Vagina (tissue), 2 donors: ENCODE data around the gene NANOS3.

Experiments used
- CTCF ChIP-seq, 3 experiments: fragments of 450-650 bp in 2 of 3; fragments of 200-600 bp in 1 of 3; sonication (generic) in 1 of 3; IDR thresholded peaks; one replicate each; pipeline ENCODE4 v1.5.1; 2017 to 2019; ENCODE audit warnings: antibody characterized with exemption in 3 of 3, mild to moderate bottlenecking in 2 of 3, moderate library complexity in 2 of 3
- POLR2A ChIP-seq, 2 donors: fragments of 450-650 bp; IDR thresholded peaks; one replicate each; pipeline ENCODE4 v1.6.1; 2017; ENCODE audit warnings: antibody characterized with exemption in 2 of 2, mild to moderate bottlenecking in 2 of 2, moderate library complexity in 2 of 2

- no peak for TF ChIP-seq CTCF (IDR thresholded peaks at IDR 0.05)
- TF ChIP-seq POLR2A (IDR thresholded peaks at IDR 0.05) = no peak
These were observed 12.0 kb upstream of the NANOS3 start for GRCh38 chr19:13864667-13865570.
